SKM-1 (cell line): ENCODE results near the gene IGFN1.

Experiments
- DNase-seq: peaks from one replicate; lab custom pipeline; 2025; ENCODE audit not compliant: unreplicated experiment; lab: John Stamatoyannopoulos, UW

Gene IGFN1

GRCh38 chr1:201261771-201262547, 71.3 kb downstream of the IGFN1 start:
- no peak for DNase-seq

- no peak for DNase-seq
These were observed 72.5 kb downstream of the IGFN1 start for GRCh38 chr1:201262963-201263608.

GRCh38 chr1:201264072-201264471, 73.4 kb downstream of the IGFN1 start:
- no peak for DNase-seq

- no peak for DNase-seq
These were observed 73.9 kb downstream of the IGFN1 start for GRCh38 chr1:201264554-201264953.

- DNase-seq = no peak
These were observed 75.1 kb downstream of the IGFN1 start for GRCh38 chr1:201265756-201266155.

- no peak for DNase-seq
These were observed 75.7 kb downstream of the IGFN1 start for GRCh38 chr1:201266276-201266675.

- DNase-seq = peak; percentile 69
These were observed 76.2 kb downstream of the IGFN1 start for GRCh38 chr1:201266774-201267173.

GRCh38 chr1:201267481-201268229, 77.0 kb downstream of the IGFN1 start:
- no peak for DNase-seq

GRCh38 chr1:201268604-201269151, 78.1 kb downstream of the IGFN1 start:
- no peak for DNase-seq

- DNase-seq = no peak
These were observed 78.7 kb downstream of the IGFN1 start for GRCh38 chr1:201269281-201269680.

GRCh38 chr1:201269900-201270410, 79.3 kb downstream of the IGFN1 start:
- no peak for DNase-seq

- DNase-seq = no peak
These were observed 80.2 kb downstream of the IGFN1 start for GRCh38 chr1:201270616-201271390.

- DNase-seq = no peak
These were observed 82.2 kb downstream of the IGFN1 start for GRCh38 chr1:201272799-201273198.

- no peak for DNase-seq
These were observed 84.1 kb downstream of the IGFN1 start for GRCh38 chr1:201274616-201275252.

- no peak for DNase-seq
These were observed 84.6 kb downstream of the IGFN1 start for GRCh38 chr1:201275253-201275666.

- no peak for DNase-seq
These were observed 86.3 kb downstream of the IGFN1 start for GRCh38 chr1:201276891-201277290.

GRCh38 chr1:201277441-201277840, 86.8 kb downstream of the IGFN1 start:
- no peak for DNase-seq
